ENCODE measurements around the gene PDP2. TPM values are rescaled to one million over a fixed set of nuclear protein-coding genes. Genes with fewer than 3 reads are reported as not detected.

PDP2 gene
- total and polyA plus RNA-seq, 2 of the 4 experiments (the other 2 are of a cell fraction) = 5.3 to 16.8 TPM

DNA sequence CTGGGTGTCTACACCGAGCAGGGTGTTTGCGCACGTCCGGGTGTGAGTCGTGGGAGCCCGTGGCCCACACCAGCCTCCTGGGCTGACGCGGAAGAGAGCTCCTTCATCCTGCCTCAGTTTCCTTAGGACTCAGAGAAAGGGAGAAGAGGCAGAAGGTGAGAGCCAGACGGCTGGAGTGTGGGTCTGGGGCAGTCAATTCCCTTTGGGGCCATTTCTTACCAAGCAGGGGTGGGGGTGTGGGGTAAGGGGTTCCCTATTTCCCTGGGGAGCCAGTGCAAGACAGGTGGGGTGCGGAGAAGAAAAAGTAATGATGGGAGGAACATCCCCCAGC is 35.3 kb upstream of the PDP2 start:
- Histone ChIP-seq H3K4me1 (ENCODE audit: control insufficient read depth, insufficient read depth, low read length) (no peaks in the 10 kb centered on the region; the same call in 1 of the 2 replicates), H3K27me3 (ENCODE audit: control insufficient read depth, insufficient read depth, low read length) (peaks cover 83% of the 10 kb centered on the region), H2BK5ac (ENCODE audit: low read depth, low read length, poor library complexity, severe bottlenecking) (no peak overlapping the region), H3K4me2 (ENCODE audit: low read depth, low read length) (peak overlapping the region; percentile 64; the same call in 1 of the 2 replicates), H3K18ac (ENCODE audit: low read depth, low read length) (no peak overlapping the region), H3K27ac (ENCODE audit: insufficient read depth, low read length) (no peak overlapping the region), H2BK20ac (ENCODE audit: low read depth, low read length) (no peak overlapping the region), H3K14ac (replicated peaks; ENCODE audit: low read depth, low read length) (no peak overlapping the region), H4K5ac (ENCODE audit: low read depth, low read length) (no peak overlapping the region), H3K9me1 (ENCODE audit: insufficient read depth, low read length) (0 out of 2 replicates have a peak, but pooled peaks cover 3% of the 10 kb centered on the region), H3K79me1 (ENCODE audit: low read depth in 1 of 2, low read length in 2 of 2) (no peaks in the 10 kb centered on the region), H3K4me3 (ENCODE audit: insufficient read depth, low read depth, low read length) (no peak overlapping the region; the same call in 1 of the 2 replicates), H4K20me1 (ENCODE audit: insufficient read depth, low read length) (no peaks in the 10 kb centered on the region), H2BK120ac (ENCODE audit: low read depth, low read length) (no peak overlapping the region), H3K9me3 (ENCODE audit: control insufficient read depth, insufficient read depth, low read length) (no peaks in the 10 kb centered on the region), H2BK15ac (ENCODE audit: low read depth, low read length) (no peak overlapping the region), H3K4ac (ENCODE audit: low read depth, low read length) (no peak overlapping the region), H2AFZ (replicated peaks; ENCODE audit: low read length, poor library complexity) (peak overlapping the region; percentile 81), H3K23ac (ENCODE audit: low read depth, low read length) (peak overlapping the region; percentile 15; the same call in 1 of the 2 replicates), H2AK5ac (ENCODE audit: low read depth, low read length) (no peak overlapping the region), H2AK9ac (replicated peaks; ENCODE audit: low read depth, low read length, poor library complexity) (no peak overlapping the region), H3K9ac (ENCODE audit: low read depth, low read length) (no peak overlapping the region), H4K8ac (ENCODE audit: low read depth in 2 of 2, low read length in 2 of 2) (no peak overlapping the region), H3K36me3 (ENCODE audit: control insufficient read depth, insufficient read depth, low read length) (no peaks in the 10 kb centered on the region), H3K56ac (ENCODE audit: extremely low read depth, insufficient read depth, low read length) (no peak overlapping the region), H4K91ac (ENCODE audit: insufficient read depth, low read depth, low read length) (no peak overlapping the region)
- no TSS peak for BruUV-seq (replicated peaks)
- ATAC-seq (ENCODE audit: low read depth) (no peak), DNase-seq (no peak)
- in situ Hi-C loops (cut with MboI; ENCODE audit: low sequenced_read_pairs) = no loop called here
- intact Hi-C loops (cut with micrococcal nuclease) = no loop called here
- dilution Hi-C loops (cut with HindIII; ENCODE audit: low sequenced_read_pairs, unreplicated experiment) = no loop called here
- ChIA-PET CTCF (interaction anchor here (0.6 kb wide), 1 partner anchor 14 kb away, joined by 3 read pairs; the partner anchor contains the start of gene NAE1), POLR2A (ENCODE audit: unreplicated experiment) (no interaction called here)
- 0% methylated on average over 1 of the region's 10 CpGs; no CpG with 5 or more reads in 1 of the 2 experiments for WGBS, 2 experiments (ENCODE audit: extremely low coverage in 2 of 2, insufficient read length in 1 of 2)
- no peak for TF ChIP-seq NFE2L2 (IDR thresholded peaks at IDR 0.05; ENCODE audit: low read depth, low read length)
- TF ChIP-seq POLR2A (IDR thresholded peaks at IDR 0.05; ENCODE audit: low read depth, low read length) = no peak
- no peak for TF ChIP-seq RFX5 (IDR thresholded peaks at IDR 0.05; ENCODE audit: low read depth, low read length)
- TF ChIP-seq, protein P1, sequence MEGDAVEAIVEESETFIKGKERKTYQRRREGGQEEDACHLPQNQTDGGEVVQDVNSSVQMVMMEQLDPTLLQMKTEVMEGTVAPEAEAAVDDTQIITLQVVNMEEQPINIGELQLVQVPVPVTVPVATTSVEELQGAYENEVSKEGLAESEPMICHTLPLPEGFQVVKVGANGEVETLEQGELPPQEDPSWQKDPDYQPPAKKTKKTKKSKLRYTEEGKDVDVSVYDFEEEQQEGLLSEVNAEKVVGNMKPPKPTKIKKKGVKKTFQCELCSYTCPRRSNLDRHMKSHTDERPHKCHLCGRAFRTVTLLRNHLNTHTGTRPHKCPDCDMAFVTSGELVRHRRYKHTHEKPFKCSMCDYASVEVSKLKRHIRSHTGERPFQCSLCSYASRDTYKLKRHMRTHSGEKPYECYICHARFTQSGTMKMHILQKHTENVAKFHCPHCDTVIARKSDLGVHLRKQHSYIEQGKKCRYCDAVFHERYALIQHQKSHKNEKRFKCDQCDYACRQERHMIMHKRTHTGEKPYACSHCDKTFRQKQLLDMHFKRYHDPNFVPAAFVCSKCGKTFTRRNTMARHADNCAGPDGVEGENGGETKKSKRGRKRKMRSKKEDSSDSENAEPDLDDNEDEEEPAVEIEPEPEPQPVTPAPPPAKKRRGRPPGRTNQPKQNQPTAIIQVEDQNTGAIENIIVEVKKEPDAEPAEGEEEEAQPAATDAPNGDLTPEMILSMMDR (conservative IDR thresholded peaks at IDR 0.05; ENCODE audit: low read depth, low read length) = no peak
- no peak for TF ChIP-seq MXI1 (IDR thresholded peaks at IDR 0.05; ENCODE audit: borderline replicate concordance, low read depth, low read length)
- TF ChIP-seq MAZ (IDR thresholded peaks at IDR 0.05; ENCODE audit: borderline replicate concordance, low read depth, low read length) = no peak
